ENCODE results near the gene KLC1. TPM values are rescaled to one million over a fixed set of nuclear protein-coding genes. Genes with fewer than 3 reads are reported as not detected.

KLC1 gene
- total and polyA plus RNA-seq, 10 of the 15 experiments (the other 5 are each of a cell fraction or from before 2014, with no cell fraction given) = 5.5 to 137 (median 76.1) TPM

- BruUV-seq (replicated peaks) = no TSS peak
- DNase-seq (ENCODE audit: low read depth, low spot score) (no peak), ATAC-seq (no peak), FAIRE-seq (no peak)
- Histone ChIP-seq H3K9me3 (replicated peaks; ENCODE audit: control insufficient read depth, insufficient read depth, low read length) (no peaks in the 10 kb centered on the region), H3K4me3 (no peak overlapping the region), H3K36me3 (ENCODE audit: control insufficient read depth in 2 of 2, insufficient read depth in 2 of 2, low read length in 1 of 2) (peaks cover 8 to 33% of the 10 kb centered on the region in 2 experiments), H3K9ac (ENCODE audit: control insufficient read depth, insufficient read depth, low read length) (no peak overlapping the region), H3K79me2 (ENCODE audit: control insufficient read depth, insufficient read depth, low read length) (no peaks in the 10 kb centered on the region), H3K27ac (ENCODE audit: control insufficient read depth, insufficient read depth) (no peak overlapping the region), H4K20me1 (ENCODE audit: control insufficient read depth, insufficient read depth) (no peaks in the 10 kb centered on the region), H2AFZ (ENCODE audit: control insufficient read depth, low read depth, low read length) (no peak overlapping the region), H3K4me2 (ENCODE audit: control insufficient read depth, insufficient read depth) (no peak overlapping the region), H3K4me1 (ENCODE audit: control insufficient read depth, insufficient read depth, low read length) (no peaks in the 10 kb centered on the region), H3K27me3 (replicated peaks in 1 of 2; ENCODE audit: control insufficient read depth in 2 of 2, insufficient read depth in 2 of 2, low read length in 1 of 2) (no peaks in the 10 kb centered on the region)
- in situ Hi-C loops (cut with MboI) = no loop called here
- RAD21 ChIA-PET (ENCODE audit: unreplicated experiment) = no interaction called here
- POLR2A ChIA-PET = interaction anchor here (0.6 kb wide), 2 partner anchors 36 to 148 kb away, joined by 3 read pairs; no protein-coding TSS in a partner anchor
- CTCF ChIA-PET = interaction anchor here (1.2 kb wide), 1 partner anchor 8 kb away, joined by 4 read pairs; no protein-coding TSS in a partner anchor
- no peak for TF ChIP-seq ZBTB4 (CRISPR knock-in tag; IDR thresholded peaks at IDR 0.05)
- TF ChIP-seq RELA (IDR thresholded peaks at IDR 0.05; ENCODE audit: borderline replicate concordance, partially characterized antibody) = no peak
- TF ChIP-seq NFXL1 (IDR thresholded peaks at IDR 0.05; ENCODE audit: borderline replicate concordance) = no peak
- no peak for TF ChIP-seq RAD51 (IDR thresholded peaks at IDR 0.05)
- TF ChIP-seq, protein P1, sequence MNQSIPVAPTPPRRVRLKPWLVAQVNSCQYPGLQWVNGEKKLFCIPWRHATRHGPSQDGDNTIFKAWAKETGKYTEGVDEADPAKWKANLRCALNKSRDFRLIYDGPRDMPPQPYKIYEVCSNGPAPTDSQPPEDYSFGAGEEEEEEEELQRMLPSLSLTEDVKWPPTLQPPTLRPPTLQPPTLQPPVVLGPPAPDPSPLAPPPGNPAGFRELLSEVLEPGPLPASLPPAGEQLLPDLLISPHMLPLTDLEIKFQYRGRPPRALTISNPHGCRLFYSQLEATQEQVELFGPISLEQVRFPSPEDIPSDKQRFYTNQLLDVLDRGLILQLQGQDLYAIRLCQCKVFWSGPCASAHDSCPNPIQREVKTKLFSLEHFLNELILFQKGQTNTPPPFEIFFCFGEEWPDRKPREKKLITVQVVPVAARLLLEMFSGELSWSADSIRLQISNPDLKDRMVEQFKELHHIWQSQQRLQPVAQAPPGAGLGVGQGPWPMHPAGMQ (IDR thresholded peaks at IDR 0.05; ENCODE audit: borderline replicate concordance) = no peak
- TF ChIP-seq SP1 (IDR thresholded peaks at IDR 0.05; ENCODE audit: low read depth, low read length) = no peak
- no peak for TF ChIP-seq IRF4 (IDR thresholded peaks at IDR 0.05; ENCODE audit: low read depth, low read length)
- TF ChIP-seq BACH1 (IDR thresholded peaks at IDR 0.05; ENCODE audit: borderline replicate concordance) = no peak
- no peak for TF ChIP-seq DPF2 (IDR thresholded peaks at IDR 0.05)
- no peak for TF ChIP-seq YBX1 (IDR thresholded peaks at IDR 0.05)
- no peak for TF ChIP-seq JUND (IDR thresholded peaks at IDR 0.05; ENCODE audit: low read depth, low read length)
- no peak for TF ChIP-seq SMC3 (IDR thresholded peaks at IDR 0.05; ENCODE audit: borderline replicate concordance, low read length)
- TF ChIP-seq BCLAF1 (IDR thresholded peaks at IDR 0.05) = no peak
- WGBS (ENCODE audit: insufficient coverage, insufficient replicate concordance, low lambda C conversion rate, missing lambda C conversion rate) = 97% methylated on average over 2 of the region's 2 CpGs
- intact Hi-C loops (cut with micrococcal nuclease; ENCODE audit: unreplicated experiment) = no loop called here
- SMC1A ChIA-PET (ENCODE audit: uncharacterized antibody, unreplicated experiment) = interaction anchor here (1.0 to 1.3 kb wide), 2 partner anchors 8 to 11 kb away, joined by 3 read pairs; no protein-coding TSS in a partner anchor
Observed at GRCh38 chr14:103669370-103669769, 40.4 kb downstream of the KLC1 start.

All from GM12878 (cell line).